ENCODE results near the gene LMTK3. TPM values are rescaled to one million over a fixed set of nuclear protein-coding genes. Genes with fewer than 3 reads are reported as not detected.

The LMTK3 gene
- total RNA-seq, 1 donor from 2014 or later: 1.1 TPM

DNA sequence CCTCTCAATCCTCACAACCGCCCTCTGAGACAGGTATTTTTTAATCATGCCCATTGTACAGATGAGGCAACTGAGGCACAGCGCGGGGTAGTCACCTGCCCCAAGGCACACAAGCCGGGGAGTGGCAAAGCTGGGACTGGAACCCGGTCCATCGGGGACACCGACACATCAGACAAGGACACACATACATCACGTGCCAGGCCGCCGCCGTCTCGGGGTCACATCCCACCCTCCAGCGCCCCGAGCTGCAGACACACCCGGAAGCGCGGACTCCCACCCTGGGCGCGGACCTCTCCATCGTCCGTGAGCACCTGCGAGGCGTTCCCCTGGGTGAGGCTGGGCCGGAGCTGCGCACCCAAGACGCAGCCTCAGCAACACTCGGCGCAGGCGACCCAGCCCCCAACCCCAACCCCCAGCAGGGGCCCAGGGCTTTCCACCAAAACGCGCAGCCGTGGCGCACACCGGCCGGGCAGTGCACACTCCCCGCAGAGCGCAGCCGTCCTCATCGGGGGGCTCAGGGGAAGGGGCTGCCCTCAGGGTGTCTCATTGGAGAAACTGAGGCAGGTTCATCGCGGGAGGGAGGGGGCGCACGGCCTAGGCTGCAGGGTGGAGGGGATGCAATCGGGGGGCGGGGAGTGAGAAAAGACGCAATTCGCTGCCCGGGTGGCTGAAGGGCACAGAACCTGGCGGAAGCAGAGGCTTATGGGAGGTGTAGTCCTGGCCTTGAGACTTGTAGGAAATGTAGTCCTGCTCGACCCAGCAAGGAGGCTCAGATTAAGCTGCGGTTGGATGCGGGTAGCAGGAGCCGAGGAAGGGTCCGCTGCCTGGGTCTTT lies 1.9 kb upstream of the LMTK3 start:
- H3K9me3 ChIP-seq (replicated peaks): no peaks in the 10 kb centered on the region
- no peaks in the 10 kb centered on the region for H3K36me3 ChIP-seq
- H3K27me3 ChIP-seq (ENCODE audit: low read depth): peaks cover 55% of the 10 kb centered on the region
- peaks cover 17% of the 10 kb centered on the region for H3K4me1 ChIP-seq
- intact Hi-C loops (cut with micrococcal nuclease): no loop called here
- no peak for DNase-seq
- H3K27ac ChIP-seq (replicated peaks): peak overlapping the region; percentile 39
- no peak for TF ChIP-seq CTCF (IDR thresholded peaks at IDR 0.05; ENCODE audit: borderline replicate concordance)
- peak overlapping the region; percentile 73 for H3K4me3 ChIP-seq

DNA sequence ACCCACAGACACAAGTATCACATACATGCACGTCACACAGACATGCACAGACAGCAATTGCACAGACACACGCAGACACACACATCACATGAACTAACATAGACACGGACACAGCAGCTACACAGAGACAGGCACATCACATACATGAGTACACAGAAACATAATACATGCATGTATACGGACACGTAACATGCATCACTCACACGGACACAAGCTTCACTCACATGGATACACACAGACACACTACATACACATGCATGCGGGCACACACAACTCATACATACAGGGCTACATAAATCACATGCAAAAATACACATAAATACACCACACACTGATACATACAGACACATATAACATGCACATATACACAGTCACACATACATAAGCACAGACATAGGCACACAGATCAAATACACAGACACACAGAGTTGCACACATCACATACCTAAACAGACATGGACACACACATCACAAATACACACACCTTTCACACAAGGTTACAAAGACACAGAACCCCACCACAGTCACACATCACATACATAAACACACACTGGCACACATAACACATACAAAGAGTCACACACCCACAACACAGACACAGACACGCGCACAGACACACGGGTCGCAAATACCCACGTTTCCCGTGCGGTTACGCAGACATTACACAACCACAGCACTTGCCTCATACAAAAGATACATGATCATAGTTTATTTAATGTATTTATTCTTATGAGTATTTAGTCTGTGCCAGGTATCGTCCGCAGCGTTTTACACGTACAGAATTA lies 1.1 kb upstream of the LMTK3 start:
- H3K27me3 ChIP-seq (ENCODE audit: low read depth): peaks cover 48% of the 10 kb centered on the region
- H3K9me3 ChIP-seq (replicated peaks): no peaks in the 10 kb centered on the region
- no peaks in the 10 kb centered on the region for H3K36me3 ChIP-seq
- no peak for DNase-seq
- no peak for TF ChIP-seq CTCF (IDR thresholded peaks at IDR 0.05; ENCODE audit: borderline replicate concordance)
- peaks cover 17% of the 10 kb centered on the region for H3K4me1 ChIP-seq
- H3K4me3 ChIP-seq: peak overlapping the region; percentile 73
- intact Hi-C loops (cut with micrococcal nuclease): no loop called here
- no peak overlapping the region for H3K27ac ChIP-seq (replicated peaks)

GRCh38 chr19:48511321-48511731 lies 309 bp downstream of the LMTK3 start:
- peaks cover 48% of the 10 kb centered on the region for H3K27me3 ChIP-seq (ENCODE audit: low read depth)
- DNase-seq: no peak
- H3K4me3 ChIP-seq: peak overlapping the region; percentile 48

DNA sequence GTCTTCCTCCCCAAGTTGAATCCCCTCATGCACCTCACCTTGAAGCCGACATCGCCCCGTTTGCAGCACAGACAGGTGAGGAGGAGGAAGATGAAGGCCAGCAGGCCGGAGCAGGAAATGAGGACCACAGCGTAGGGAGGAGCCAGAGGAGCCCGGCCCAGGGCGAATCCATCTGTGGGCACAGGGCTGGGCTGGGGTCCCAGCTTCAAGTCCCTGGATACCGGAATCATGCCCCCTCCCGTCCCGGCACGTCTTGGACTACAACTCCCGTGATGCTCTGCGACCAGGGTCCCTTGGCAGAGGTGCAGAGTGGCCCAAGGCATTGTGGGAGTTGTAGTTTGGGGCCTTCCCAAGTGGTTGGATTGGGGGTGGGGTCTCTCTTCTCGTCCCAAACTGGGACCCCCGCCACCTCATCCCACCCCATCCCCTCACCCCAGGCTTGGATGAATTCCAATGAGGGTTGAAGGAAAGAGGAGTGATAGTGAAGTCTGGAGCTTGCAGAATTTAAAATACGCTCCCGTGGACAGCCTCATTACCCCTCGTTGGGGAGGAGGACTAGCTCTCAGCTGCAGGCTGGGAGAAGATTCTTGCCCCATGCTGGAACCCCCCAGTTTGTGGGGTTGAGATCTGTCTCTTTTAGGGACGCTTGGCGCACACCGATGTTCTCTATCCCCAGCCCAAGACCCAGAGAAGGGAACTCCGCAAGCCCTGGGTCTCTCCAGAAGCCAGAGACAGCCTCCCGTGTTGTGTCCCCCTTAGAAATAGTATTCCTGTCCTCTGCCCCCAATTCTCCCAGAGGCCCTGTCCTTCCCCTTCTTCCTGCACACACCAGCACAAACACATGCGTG lies 990 bp downstream of the LMTK3 start:
- DNase-seq: peak; percentile 64
- no peak for TF ChIP-seq CTCF (IDR thresholded peaks at IDR 0.05; ENCODE audit: borderline replicate concordance)
- intact Hi-C loops (cut with micrococcal nuclease): no loop called here

More at GRCh38 chr19:48511321-48511731, 309 bp downstream of the LMTK3 start:
- no peak for TF ChIP-seq CTCF (IDR thresholded peaks at IDR 0.05; ENCODE audit: borderline replicate concordance)
- no peaks in the 10 kb centered on the region for H3K9me3 ChIP-seq (replicated peaks)
- no peaks in the 10 kb centered on the region for H3K36me3 ChIP-seq
- H3K27ac ChIP-seq (replicated peaks): no peak overlapping the region
- intact Hi-C loops (cut with micrococcal nuclease): no loop called here
- peaks cover 17% of the 10 kb centered on the region for H3K4me1 ChIP-seq

More for the DNA sequence above, 990 bp downstream of the LMTK3 start:
- Histone ChIP-seq H3K9me3 (replicated peaks) (no peaks in the 10 kb centered on the region), H3K4me1 (peaks cover 17% of the 10 kb centered on the region), H3K27me3 (ENCODE audit: low read depth) (peaks cover 52% of the 10 kb centered on the region), H3K4me3 (peak overlapping the region; percentile 48), H3K27ac (replicated peaks) (no peak overlapping the region), H3K36me3 (no peaks in the 10 kb centered on the region)

Measured in left ventricle myocardium inferior (tissue), 1 donor.